Measurements from ENCODE around the gene TOMM40L. TPM values are rescaled to one million over a fixed set of nuclear protein-coding genes. Genes with fewer than 3 reads are reported as not detected.

Gene TOMM40L
- total RNA-seq, 4 donors from 2014 or later = 8.3 to 32.2 (median 24.9) TPM

GRCh38 chr1:161193561-161194235 lies 32.2 kb upstream of the TOMM40L start:
- Histone ChIP-seq H3K4me1 (peaks cover 0 to 14% (median 9%) of the 10 kb centered on the region in 4 donors), H3K27me3 (no peaks in the 10 kb centered on the region), H3K27ac (peak overlapping the region in 1 of 4 donors; percentile 5), H3K36me3 (no peaks in the 10 kb centered on the region), H3K4me3 (no peak overlapping the region), H3K9me3 (no peaks in the 10 kb centered on the region)
- TF ChIP-seq, protein P1, sequence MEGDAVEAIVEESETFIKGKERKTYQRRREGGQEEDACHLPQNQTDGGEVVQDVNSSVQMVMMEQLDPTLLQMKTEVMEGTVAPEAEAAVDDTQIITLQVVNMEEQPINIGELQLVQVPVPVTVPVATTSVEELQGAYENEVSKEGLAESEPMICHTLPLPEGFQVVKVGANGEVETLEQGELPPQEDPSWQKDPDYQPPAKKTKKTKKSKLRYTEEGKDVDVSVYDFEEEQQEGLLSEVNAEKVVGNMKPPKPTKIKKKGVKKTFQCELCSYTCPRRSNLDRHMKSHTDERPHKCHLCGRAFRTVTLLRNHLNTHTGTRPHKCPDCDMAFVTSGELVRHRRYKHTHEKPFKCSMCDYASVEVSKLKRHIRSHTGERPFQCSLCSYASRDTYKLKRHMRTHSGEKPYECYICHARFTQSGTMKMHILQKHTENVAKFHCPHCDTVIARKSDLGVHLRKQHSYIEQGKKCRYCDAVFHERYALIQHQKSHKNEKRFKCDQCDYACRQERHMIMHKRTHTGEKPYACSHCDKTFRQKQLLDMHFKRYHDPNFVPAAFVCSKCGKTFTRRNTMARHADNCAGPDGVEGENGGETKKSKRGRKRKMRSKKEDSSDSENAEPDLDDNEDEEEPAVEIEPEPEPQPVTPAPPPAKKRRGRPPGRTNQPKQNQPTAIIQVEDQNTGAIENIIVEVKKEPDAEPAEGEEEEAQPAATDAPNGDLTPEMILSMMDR (IDR thresholded peaks at IDR 0.05) = no peak
- TF ChIP-seq POLR2A (IDR thresholded peaks at IDR 0.05) = no peak
- no peak for DNase-seq

- no peaks in the 10 kb centered on the region for H3K9me3 ChIP-seq
- no peaks in the 10 kb centered on the region for H3K27me3 ChIP-seq
- H3K36me3 ChIP-seq = no peaks in the 10 kb centered on the region
- peak in 1 of 3 donors; percentile 34 for DNase-seq
- H3K4me1 ChIP-seq = peaks cover 0 to 22% (median 9%) of the 10 kb centered on the region in 4 donors
- TF ChIP-seq, protein P1 (IDR thresholded peaks at IDR 0.05) = no peak
- TF ChIP-seq POLR2A (IDR thresholded peaks at IDR 0.05) = no peak
- H3K4me3 ChIP-seq = no peak overlapping the region
- peak overlapping the region in 2 of 4 donors; percentile 8 to 44 for H3K27ac ChIP-seq
Observed at GRCh38 chr1:161195171-161195570, 30.7 kb upstream of the TOMM40L start.

GRCh38 chr1:161196111-161196510 lies 29.7 kb upstream of the TOMM40L start:
- peaks cover 0 to 32% (median 9%) of the 10 kb centered on the region in 4 donors for H3K4me1 ChIP-seq
- H3K27me3 ChIP-seq = no peaks in the 10 kb centered on the region
- no peak for DNase-seq
- H3K36me3 ChIP-seq = no peaks in the 10 kb centered on the region
- H3K27ac ChIP-seq = peak overlapping the region in 2 of 4 donors; percentile 68 to 95
- no peaks in the 10 kb centered on the region for H3K9me3 ChIP-seq
- peak overlapping the region in 2 of 4 donors; percentile 30 to 45 for H3K4me3 ChIP-seq
- TF ChIP-seq POLR2A (IDR thresholded peaks at IDR 0.05) = no peak
- TF ChIP-seq, protein P1 (IDR thresholded peaks at IDR 0.05) = no peak

- H3K27me3 ChIP-seq = no peaks in the 10 kb centered on the region
- peaks cover 0 to 38% (median 9%) of the 10 kb centered on the region in 4 donors for H3K4me1 ChIP-seq
- peak overlapping the region in 3 of 4 donors; percentile 68 to 95 (median 93) for H3K27ac ChIP-seq
- TF ChIP-seq, protein P1 (IDR thresholded peaks at IDR 0.05) = no peak
- no peak for TF ChIP-seq POLR2A (IDR thresholded peaks at IDR 0.05)
- no peaks in the 10 kb centered on the region for H3K9me3 ChIP-seq
- no peak for DNase-seq
- no peaks in the 10 kb centered on the region for H3K36me3 ChIP-seq
- H3K4me3 ChIP-seq = peak overlapping the region in 3 of 4 donors; percentile 2 to 45 (median 30)
Observed at GRCh38 chr1:161196521-161197451, 29.1 kb upstream of the TOMM40L start.

GRCh38 chr1:161197560-161198193 lies 28.2 kb upstream of the TOMM40L start:
- peak overlapping the region; percentile 2 to 45 (median 26) for H3K4me3 ChIP-seq
- peaks cover 0 to 38% (median 7%) of the 10 kb centered on the region in 4 donors for H3K4me1 ChIP-seq

More at GRCh38 chr1:161197560-161198193, 28.2 kb upstream of the TOMM40L start:
- H3K27ac ChIP-seq = peak overlapping the region in 3 of 4 donors; percentile 68 to 95 (median 93)
- TF ChIP-seq, protein P1 (IDR thresholded peaks at IDR 0.05) = no peak
- no peak for TF ChIP-seq POLR2A (IDR thresholded peaks at IDR 0.05)
- H3K36me3 ChIP-seq = no peaks in the 10 kb centered on the region
- no peaks in the 10 kb centered on the region for H3K9me3 ChIP-seq
- no peak for DNase-seq
- H3K27me3 ChIP-seq = no peaks in the 10 kb centered on the region
